Lung (tissue), 12 donors: ENCODE data around the gene XYLT2. TPM values are rescaled to one million over a fixed set of nuclear protein-coding genes. Genes with fewer than 3 reads are reported as not detected.

Source experiments
- ATAC-seq: fragments of 200-7000 bp; cut with Tn5 transposase; one replicate; pipeline ENCODE4 v1.9.1; 2020; ENCODE audit warnings: moderate number of reproducible peaks; ENCODE audit not compliant: insufficient read depth, low FRiP score
- DNase-seq, 3 donors: peaks; one replicate each; pipeline ENCODE4 v3.0.0-alpha.2; 2013 to 2017
- H3K27ac ChIP-seq, 2 donors: one replicate each; pipeline ENCODE4 v1.5.1; 2013; ENCODE audit warnings: mild to moderate bottlenecking in 2 of 2, moderate library complexity in 2 of 2, control low read depth in 1 of 2, inconsistent platforms in 1 of 2, low read depth in 1 of 2, low read length in 1 of 2
- H3K27me3 ChIP-seq, 3 donors: one replicate each; pipeline ENCODE4 v1.5.1; 2013; ENCODE audit warnings: low read length in 2 of 3; ENCODE audit not compliant: control insufficient read depth in 3 of 3, insufficient read depth in 3 of 3
- H3K36me3 ChIP-seq, 4 donors: one replicate each; pipeline ENCODE4 v1.5.1; 2013; ENCODE audit warnings: low read length in 4 of 4, mild to moderate bottlenecking in 1 of 4, moderate library complexity in 1 of 4; ENCODE audit not compliant: control insufficient read depth in 4 of 4, insufficient read depth in 4 of 4
- H3K4me1 ChIP-seq, 5 donors: one replicate each; pipeline ENCODE4 v1.5.1; 2013; ENCODE audit warnings: low read length in 5 of 5, mild to moderate bottlenecking in 2 of 5, moderate library complexity in 1 of 5; ENCODE audit not compliant: control insufficient read depth in 5 of 5, insufficient read depth in 5 of 5
- H3K4me3 ChIP-seq: one replicate; pipeline ENCODE4 v1.5.1; 2013; ENCODE audit warnings: mild to moderate bottlenecking, control low read depth, moderate library complexity
- H3K9ac ChIP-seq, 2 donors: one replicate each; pipeline ENCODE4 v1.5.1; 2013; ENCODE audit warnings: low read length in 2 of 2, control low read depth in 1 of 2; ENCODE audit not compliant: insufficient read depth in 1 of 2
- H3K9me3 ChIP-seq, 4 donors: one replicate each; pipeline ENCODE4 v1.5.1; 2013; ENCODE audit warnings: low read length in 3 of 4, mild to moderate bottlenecking in 1 of 4, moderate library complexity in 1 of 4; ENCODE audit not compliant: control insufficient read depth in 4 of 4, insufficient read depth in 3 of 4
- CTCF ChIP-seq: IDR thresholded peaks from 2 replicates; pipeline ENCODE4 v1.5.1; 2012; ENCODE audit warnings: mild to moderate bottlenecking; ENCODE audit errors: control extremely low read depth, extremely low read depth
- WGBS, 2 donors: extraction: QIAGEN DNeasy Blood & Tissue Kit; methylation state at CpG; one replicate each; pipeline ENCODE4 v1.1.7; 2013; 5-methylcytosine and 5-hydroxymethylcytosine counted together
- polyA plus RNA-seq, 2 donors: library from polyadenylated mRNA; stranded (reverse); fragments of 200-250 nt; gene quantifications; one replicate each; pipeline ENCODE4 v1.2.1, GENCODE V29; 2013
- total RNA-seq, 2 donors: library from RNA; depleted of rRNA in 1 of 2; stranded (reverse); fragments of >200 nt in 1 of 2; gene quantifications; one replicate each; pipeline ENCODE4 v1.2.1, GENCODE V29; 2014 to 2021
- donor health status: control.
- donor health status: control.
- donor health status: Bipolar disorder and iron deficiency.
- donor health status: healthy.
- donor health status: DM: yes; HTN: yes; CAD: no.

XYLT2 gene
- total and polyA plus RNA-seq, 4 donors = 9.6 to 28.5 (median 16.2) TPM

- TF ChIP-seq CTCF = no peak
- Histone ChIP-seq H3K27ac (no peak overlapping the region), H3K4me1 (peaks cover 0 to 8% (median 0%) of the 10 kb centered on the region in 5 donors), H3K4me3 (no peak overlapping the region), H3K27me3 (no peaks in the 10 kb centered on the region), H3K9me3 (no peaks in the 10 kb centered on the region), H3K9ac (no peak overlapping the region), H3K36me3 (peaks cover 0 to 57% (median 24%) of the 10 kb centered on the region in 4 donors)
- 83 to 89% methylated on average over 5 of the region's 5 CpGs for WGBS, 2 donors
- ATAC-seq (no peak), DNase-seq (no peak)
Observed at GRCh38 chr17:50359005-50359699, 13.2 kb downstream of the XYLT2 start.

GRCh38 chr17:50359998-50360461 lies 14.1 kb downstream of the XYLT2 start:
- Histone ChIP-seq H3K36me3 (peaks cover 0 to 52% (median 22%) of the 10 kb centered on the region in 4 donors), H3K4me3 (no peak overlapping the region), H3K27me3 (no peaks in the 10 kb centered on the region), H3K27ac (no peak overlapping the region), H3K9me3 (no peaks in the 10 kb centered on the region), H3K4me1 (peaks cover 0 to 10% (median 0%) of the 10 kb centered on the region in 5 donors), H3K9ac (no peak overlapping the region)
- DNase-seq (no peak), ATAC-seq (no peak)
- TF ChIP-seq CTCF = no peak
- 89 to 93% methylated on average over 14 of the region's 14 CpGs for WGBS, 2 donors

GRCh38 chr17:50360486-50361115 lies 14.7 kb downstream of the XYLT2 start:
- no peak overlapping the region for H3K27ac ChIP-seq
- DNase-seq (no peak), ATAC-seq (no peak)
- TF ChIP-seq CTCF = no peak
- H3K36me3 ChIP-seq = peaks cover 0 to 48% (median 21%) of the 10 kb centered on the region in 4 donors
- no peak overlapping the region for H3K9ac ChIP-seq
- no peak overlapping the region for H3K4me3 ChIP-seq
- H3K27me3 ChIP-seq = no peaks in the 10 kb centered on the region
- peaks cover 0 to 10% (median 0%) of the 10 kb centered on the region in 5 donors for H3K4me1 ChIP-seq
- no peaks in the 10 kb centered on the region for H3K9me3 ChIP-seq
- WGBS, 2 donors = 91 to 94% methylated on average over 11 of the region's 11 CpGs
